Body of pancreas (tissue), 4 donors: Measurements from ENCODE around the gene ITGA1. TPM values are rescaled to one million over a fixed set of nuclear protein-coding genes. Genes with fewer than 3 reads are reported as not detected.

ENCODE experiments used
- ATAC-seq: fragments of 150-250 bp; one replicate; pipeline ENCODE4 v1.9.1; 2016
- DNase-seq, 4 donors: peaks; one replicate each; pipeline ENCODE4 v3.0.0-alpha.2; 2019
- H3K27ac ChIP-seq, 4 donors: fragments of 200-600 bp; sonication (generic); 1 replicate in 3 of 4; 2 replicates in 1 of 4; pipeline versions ENCODE4 v1.5.1 to v1.6.1; 2016 to 2019; ENCODE audit warnings: mild to moderate bottlenecking in 1 of 4, mixed read lengths in 1 of 4, moderate library complexity in 1 of 4
- H3K27me3 ChIP-seq, 2 donors: fragments of 200-600 bp; sonication (generic); one replicate each; pipeline ENCODE4 v1.6.0; 2016; ENCODE audit warnings: mild to moderate bottlenecking in 1 of 2
- H3K36me3 ChIP-seq, 2 donors: fragments of 200-600 bp; sonication (generic); replicated peaks in 1 of 2; 2 replicates each; pipeline ENCODE4 v1.5.1; 2016; ENCODE audit warnings: low read depth in 2 of 2; ENCODE audit not compliant: insufficient read depth in 1 of 2
- H3K4me1 ChIP-seq: fragments of 200-600 bp; sonication (generic); one replicate; pipeline ENCODE4 v1.6.0; 2016
- H3K4me3 ChIP-seq, 2 donors: fragments of 200-600 bp; sonication (generic); 1 replicate in 1 of 2; 2 replicates in 1 of 2; pipeline ENCODE4 v1.5.1; 2016 to 2019
- H3K9me3 ChIP-seq, 3 donors: fragments of 200-600 bp; sonication (generic); 1 replicate in 2 of 3; 2 replicates in 1 of 3; pipeline ENCODE4 v1.5.1; 2016
- CTCF ChIP-seq, 7 experiments: fragments of 450-650 bp in 4 of 7; fragments of 200-600 bp in 3 of 7; sonication (generic) in 3 of 7; IDR thresholded peaks; one replicate each; pipeline ENCODE4 v1.5.1; 2016 to 2019; ENCODE audit warnings: antibody characterized with exemption in 7 of 7
- POLR2A ChIP-seq, 3 donors: fragments of 450-650 bp; IDR thresholded peaks; one replicate each; pipeline ENCODE4 v1.6.1; 2016; ENCODE audit warnings: antibody characterized with exemption in 3 of 3, mild to moderate bottlenecking in 2 of 3
- WGBS, 2 donors: methylation state at CpG; one replicate each; pipeline ENCODE4 v1.1.5; 2017; 5-methylcytosine and 5-hydroxymethylcytosine counted together
- intact Hi-C: fragments of 100-400 bp; cut with DNase I; formaldehyde crosslinking; loops from one replicate; pipeline ENCODE4 v1.15.1; 2023
- total RNA-seq, 2 donors: library from RNA; depleted of rRNA; stranded (reverse); fragments of >200 nt; gene quantifications; one replicate each; pipeline ENCODE4 v1.1.0, GENCODE V29; 2016

ITGA1 gene
- total RNA-seq, 2 donors from 2014 or later: 6.9 to 11.2 TPM

DNA sequence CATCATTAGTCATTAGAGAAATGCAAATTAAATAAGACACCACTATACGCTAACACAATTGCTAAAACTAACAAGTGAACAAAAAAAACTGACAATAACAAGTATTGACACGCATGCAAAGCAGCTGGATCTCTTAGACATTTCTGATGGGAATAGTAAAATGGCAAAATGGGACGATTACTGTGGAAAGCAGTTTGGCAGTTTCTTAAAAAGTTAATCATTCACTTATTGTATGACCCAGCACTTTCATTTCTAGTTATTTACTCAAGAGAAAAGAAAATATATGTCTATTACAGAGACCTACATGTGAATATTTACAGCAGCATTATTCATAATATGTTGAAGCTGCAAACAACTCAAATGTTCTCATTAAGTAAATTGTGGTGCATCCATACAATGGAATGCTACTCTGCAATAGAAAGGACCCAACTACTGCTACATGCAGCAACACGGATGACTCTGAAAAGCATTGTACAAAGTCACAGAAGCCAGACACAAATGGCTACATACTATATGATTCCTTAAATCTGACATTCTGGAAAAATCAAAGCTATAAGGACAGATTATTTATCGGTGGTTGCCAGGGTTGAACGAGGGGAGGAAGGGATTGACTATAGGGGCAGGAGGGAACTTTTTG, 104.6 kb downstream of the ITGA1 start:
- no peaks in the 10 kb centered on the region for H3K27me3 ChIP-seq
- 37 to 40% methylated on average over 6 of the region's 6 CpGs for WGBS, 2 donors
- peak; percentile 76 for ATAC-seq
- no peak for DNase-seq
- intact Hi-C loops: no loop called here
- H3K36me3 ChIP-seq: no peaks in the 10 kb centered on the region
- TF ChIP-seq CTCF (IDR thresholded peaks at IDR 0.05) (no peak), POLR2A (IDR thresholded peaks at IDR 0.05) (no peak)
- no peaks in the 10 kb centered on the region for H3K9me3 ChIP-seq
- H3K4me3 ChIP-seq: no peak overlapping the region
- peak overlapping the region in 1 of 4 donors; percentile 27 for H3K27ac ChIP-seq
- H3K4me1 ChIP-seq: peaks cover 31% of the 10 kb centered on the region

- ATAC-seq (peak; percentile 75), DNase-seq (peak in 1 of 4 donors; percentile 9)
- Histone ChIP-seq H3K4me3 (no peak overlapping the region), H3K4me1 (peaks cover 31% of the 10 kb centered on the region), H3K27ac (peak overlapping the region in 1 of 4 donors; percentile 27), H3K9me3 (no peaks in the 10 kb centered on the region), H3K27me3 (no peaks in the 10 kb centered on the region), H3K36me3 (no peaks in the 10 kb centered on the region)
- intact Hi-C loops: no loop called here
- TF ChIP-seq POLR2A (IDR thresholded peaks at IDR 0.05) (no peak), CTCF (IDR thresholded peaks at IDR 0.05) (no peak)
Measured at GRCh38 chr5:52893105-52893504, 105.4 kb downstream of the ITGA1 start.

DNA sequence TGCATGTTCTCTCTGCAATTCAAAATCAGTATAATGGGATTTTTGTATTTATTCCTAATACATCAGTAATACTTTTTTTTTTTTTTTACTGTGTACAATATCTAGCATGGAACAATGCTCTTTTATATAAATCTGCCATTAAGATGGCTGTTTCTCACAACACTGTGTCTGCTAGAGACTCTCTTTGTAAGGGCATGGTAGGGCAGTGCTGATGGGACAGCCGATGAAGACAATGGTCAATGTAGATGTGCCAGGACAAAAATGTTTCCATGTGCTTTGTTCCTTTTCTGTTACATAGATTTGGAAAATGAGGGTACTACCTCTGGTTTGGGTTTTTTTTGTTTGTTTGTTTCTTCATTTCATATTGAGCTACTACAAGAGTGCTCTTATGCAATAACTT, 106.1 kb downstream of the ITGA1 start:
- ATAC-seq: no peak
- no peaks in the 10 kb centered on the region for H3K27me3 ChIP-seq
- intact Hi-C loops: no loop called here
- peak overlapping the region in 1 of 4 donors; percentile 27 for H3K27ac ChIP-seq
- H3K36me3 ChIP-seq: no peaks in the 10 kb centered on the region
- no peak for DNase-seq
- no peak overlapping the region for H3K4me3 ChIP-seq
- 85 to 95% methylated on average over 1 of the region's 1 CpG for WGBS, 2 donors
- TF ChIP-seq CTCF (IDR thresholded peaks at IDR 0.05) (no peak), POLR2A (IDR thresholded peaks at IDR 0.05) (no peak)
- H3K9me3 ChIP-seq: no peaks in the 10 kb centered on the region
- peaks cover 31% of the 10 kb centered on the region for H3K4me1 ChIP-seq

- no peaks in the 10 kb centered on the region for H3K36me3 ChIP-seq
- WGBS, 2 donors: 73 to 93% methylated on average over 2 of the region's 2 CpGs
- no peak overlapping the region for H3K27ac ChIP-seq
- H3K9me3 ChIP-seq: no peaks in the 10 kb centered on the region
- TF ChIP-seq CTCF (IDR thresholded peaks at IDR 0.05) (no peak), POLR2A (IDR thresholded peaks at IDR 0.05) (no peak)
- no peak overlapping the region for H3K4me3 ChIP-seq
- peaks cover 31% of the 10 kb centered on the region for H3K4me1 ChIP-seq
- no peak for ATAC-seq
- no peak for DNase-seq
- H3K27me3 ChIP-seq: no peaks in the 10 kb centered on the region
- intact Hi-C loops: no loop called here
Measured at GRCh38 chr5:52894451-52894850, 106.7 kb downstream of the ITGA1 start.

DNA sequence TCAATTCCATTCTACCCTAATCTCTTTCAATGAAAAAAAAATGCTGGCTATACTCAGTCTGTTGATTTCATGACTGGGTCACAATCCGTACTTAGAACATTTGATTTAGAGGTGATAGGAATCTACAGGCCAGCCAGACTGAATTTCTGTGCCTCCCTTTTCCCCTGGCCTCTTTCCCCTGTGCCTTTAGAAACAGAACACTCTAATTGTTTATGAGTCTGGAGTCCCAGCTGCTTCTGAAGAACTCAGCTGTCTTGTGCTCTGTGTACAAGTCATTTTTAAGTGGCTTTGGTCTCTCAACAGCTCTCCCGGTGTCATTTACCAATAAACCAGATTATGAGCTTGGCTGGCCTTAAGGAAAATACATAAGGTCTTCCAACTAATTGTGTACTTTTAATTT, 107.4 kb downstream of the ITGA1 start:
- TF ChIP-seq CTCF (IDR thresholded peaks at IDR 0.05) (no peak), POLR2A (IDR thresholded peaks at IDR 0.05) (no peak)
- peak overlapping the region in 1 of 4 donors; percentile 14 for H3K27ac ChIP-seq

More for the DNA sequence above, 107.4 kb downstream of the ITGA1 start:
- DNase-seq (peak in 1 of 4 donors; percentile 3), ATAC-seq (no peak)
- H3K4me1 ChIP-seq: peaks cover 31% of the 10 kb centered on the region
- no peaks in the 10 kb centered on the region for H3K9me3 ChIP-seq
- 45 to 66% methylated on average over 2 of the region's 2 CpGs for WGBS, 2 donors
- H3K36me3 ChIP-seq: no peaks in the 10 kb centered on the region
- H3K27me3 ChIP-seq: no peaks in the 10 kb centered on the region
- intact Hi-C loops: no loop called here
- no peak overlapping the region for H3K4me3 ChIP-seq
